IPS-18a (cell line): ENCODE results near the gene FAM156A.
"Not testable (repeated sequence)": the region's sequence is repeated elsewhere in the genome, so short reads cannot be mapped to it uniquely, and the experiment has no call there.

Experiments
- H3K27ac ChIP-seq: one replicate; pipeline ENCODE4 v1.5.1; 2013; ENCODE audit warnings: low read length
- H3K27me3 ChIP-seq: one replicate; pipeline ENCODE4 v1.6.1; 2013; ENCODE audit warnings: mild to moderate bottlenecking, low read length; ENCODE audit not compliant: control insufficient read depth, insufficient read depth
- H3K36me3 ChIP-seq: one replicate; pipeline ENCODE4 v1.6.1; 2013; ENCODE audit warnings: low read depth, low read length; ENCODE audit not compliant: control insufficient read depth
- H3K4me1 ChIP-seq: one replicate; pipeline ENCODE4 v1.6.1; 2013; ENCODE audit warnings: low read depth, low read length; ENCODE audit not compliant: control insufficient read depth
- H3K4me3 ChIP-seq: one replicate; pipeline ENCODE4 v1.5.1; 2013; ENCODE audit warnings: low read length
- H3K9ac ChIP-seq: one replicate; pipeline ENCODE4 v1.6.1; 2013; ENCODE audit warnings: mild to moderate bottlenecking, low read length, moderate library complexity
- H3K9me3 ChIP-seq: one replicate; pipeline ENCODE4 v1.6.1; 2013; ENCODE audit warnings: low read depth, low read length; ENCODE audit not compliant: control insufficient read depth

The FAM156A gene

GRCh38 chrX:52949325-52949724 is 9.0 kb downstream of the FAM156A start:
- not testable (repeated sequence) for H3K27me3 ChIP-seq, H3K36me3 ChIP-seq, H3K27ac ChIP-seq, H3K9ac ChIP-seq, H3K4me3 ChIP-seq, H3K9me3 ChIP-seq, H3K4me1 ChIP-seq

GRCh38 chrX:52948265-52948664 is 10.1 kb downstream of the FAM156A start:
- H3K4me1 ChIP-seq, H3K9me3 ChIP-seq, H3K27ac ChIP-seq, H3K9ac ChIP-seq, H3K4me3 ChIP-seq, H3K36me3 ChIP-seq, H3K27me3 ChIP-seq: not testable (repeated sequence)

- not testable (repeated sequence) for H3K4me1 ChIP-seq, H3K27ac ChIP-seq, H3K9ac ChIP-seq, H3K27me3 ChIP-seq, H3K36me3 ChIP-seq, H3K4me3 ChIP-seq, H3K9me3 ChIP-seq
Observed at GRCh38 chrX:52947501-52947900, 10.8 kb downstream of the FAM156A start.

GRCh38 chrX:52945838-52946494 is 12.4 kb downstream of the FAM156A start:
- not testable (repeated sequence) for H3K9ac ChIP-seq, H3K4me1 ChIP-seq, H3K9me3 ChIP-seq, H3K36me3 ChIP-seq, H3K4me3 ChIP-seq, H3K27me3 ChIP-seq, H3K27ac ChIP-seq

GRCh38 chrX:52941728-52942127 is 16.6 kb downstream of the FAM156A start:
- H3K4me3 ChIP-seq, H3K36me3 ChIP-seq, H3K9ac ChIP-seq, H3K9me3 ChIP-seq, H3K27me3 ChIP-seq, H3K27ac ChIP-seq, H3K4me1 ChIP-seq: not testable (repeated sequence)

DNA sequence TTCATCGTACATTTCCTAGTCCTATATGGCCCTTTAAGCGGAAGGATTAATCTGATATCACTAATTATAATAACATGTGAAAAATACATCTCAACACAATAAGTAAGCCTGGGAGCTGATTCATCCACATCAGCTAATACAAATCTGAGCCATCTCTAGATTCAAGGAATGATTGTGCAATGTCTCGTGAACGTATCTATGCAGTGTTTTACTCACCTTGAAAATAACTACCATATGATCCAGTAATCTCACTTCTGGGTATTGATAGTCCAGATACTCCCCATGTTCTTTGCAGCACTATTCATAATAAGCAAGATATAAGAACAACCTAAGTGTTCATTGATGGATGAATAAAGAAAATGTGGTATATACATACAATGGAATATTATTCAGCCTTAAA is 17.6 kb downstream of the FAM156A start:
- not testable (repeated sequence) for H3K9me3 ChIP-seq, H3K4me3 ChIP-seq, H3K4me1 ChIP-seq, H3K27me3 ChIP-seq, H3K9ac ChIP-seq, H3K36me3 ChIP-seq, H3K27ac ChIP-seq

DNA sequence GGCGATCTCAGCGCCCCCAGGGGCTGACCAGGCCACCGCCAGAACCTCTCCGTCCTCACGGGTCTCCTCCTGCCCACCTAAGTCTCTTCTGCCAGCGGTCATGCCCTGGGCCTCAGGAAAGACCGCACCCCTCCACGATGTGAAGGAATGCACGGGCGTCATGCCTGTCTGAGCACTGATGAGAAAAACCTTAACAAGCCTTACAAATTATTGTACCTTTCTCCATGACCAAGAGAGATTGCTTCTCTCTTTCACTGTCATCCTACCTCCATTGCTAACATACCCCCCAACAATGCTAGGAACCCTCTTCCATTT is 22.9 kb downstream of the FAM156A start:
- Histone ChIP-seq H3K9ac (peak overlapping the region; percentile 85), H3K4me3 (peak overlapping the region; percentile 84), H3K27ac (peak overlapping the region; percentile 83)
- H3K36me3 ChIP-seq, H3K4me1 ChIP-seq, H3K27me3 ChIP-seq, H3K9me3 ChIP-seq: not testable (repeated sequence)

DNA sequence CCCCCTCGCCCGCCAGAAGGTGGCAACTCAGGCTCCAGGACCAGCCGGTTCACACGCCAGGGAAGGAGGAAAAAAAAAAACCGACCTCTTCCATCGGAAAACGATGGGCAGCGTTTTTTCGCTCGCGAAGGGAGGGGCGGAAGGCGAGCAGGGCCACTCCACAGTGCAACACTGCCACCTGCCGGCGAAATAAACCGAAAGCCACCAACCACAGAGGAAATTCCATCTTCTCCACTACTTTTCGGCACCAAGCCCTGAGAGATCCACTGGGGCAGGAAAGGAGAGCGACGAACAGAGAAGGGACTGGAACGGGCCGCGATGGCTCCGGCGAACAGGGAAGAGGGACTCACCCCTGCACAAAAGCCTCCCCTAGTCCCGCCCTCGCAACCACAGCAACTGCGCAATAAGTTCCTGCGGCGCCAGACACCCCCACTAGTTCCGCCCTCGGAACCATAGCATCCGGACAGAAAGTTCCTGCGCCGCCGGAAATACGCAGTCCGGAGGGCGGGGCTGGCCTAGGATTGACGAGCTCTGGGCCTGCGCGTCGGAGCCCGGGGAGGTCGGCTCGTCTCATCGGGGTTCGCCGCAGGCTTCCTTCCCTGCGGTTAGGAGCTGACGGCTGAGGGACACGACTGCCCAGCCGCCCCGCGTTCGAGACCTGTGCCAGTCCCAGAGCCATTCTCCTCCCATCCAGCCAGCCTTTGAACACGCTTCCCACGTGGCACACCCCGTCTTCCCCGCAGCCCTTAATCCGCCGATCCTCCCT is 23.4 kb downstream of the FAM156A start:
- Histone ChIP-seq H3K27ac (peak overlapping the region; percentile 83), H3K9me3 (peaks cover 7% of the 10 kb centered on the region), H3K4me3 (peak overlapping the region; percentile 84), H3K27me3 (no peaks in the 10 kb centered on the region), H3K36me3 (no peaks in the 10 kb centered on the region), H3K9ac (peak overlapping the region; percentile 85), H3K4me1 (peaks cover 6% of the 10 kb centered on the region)

DNA sequence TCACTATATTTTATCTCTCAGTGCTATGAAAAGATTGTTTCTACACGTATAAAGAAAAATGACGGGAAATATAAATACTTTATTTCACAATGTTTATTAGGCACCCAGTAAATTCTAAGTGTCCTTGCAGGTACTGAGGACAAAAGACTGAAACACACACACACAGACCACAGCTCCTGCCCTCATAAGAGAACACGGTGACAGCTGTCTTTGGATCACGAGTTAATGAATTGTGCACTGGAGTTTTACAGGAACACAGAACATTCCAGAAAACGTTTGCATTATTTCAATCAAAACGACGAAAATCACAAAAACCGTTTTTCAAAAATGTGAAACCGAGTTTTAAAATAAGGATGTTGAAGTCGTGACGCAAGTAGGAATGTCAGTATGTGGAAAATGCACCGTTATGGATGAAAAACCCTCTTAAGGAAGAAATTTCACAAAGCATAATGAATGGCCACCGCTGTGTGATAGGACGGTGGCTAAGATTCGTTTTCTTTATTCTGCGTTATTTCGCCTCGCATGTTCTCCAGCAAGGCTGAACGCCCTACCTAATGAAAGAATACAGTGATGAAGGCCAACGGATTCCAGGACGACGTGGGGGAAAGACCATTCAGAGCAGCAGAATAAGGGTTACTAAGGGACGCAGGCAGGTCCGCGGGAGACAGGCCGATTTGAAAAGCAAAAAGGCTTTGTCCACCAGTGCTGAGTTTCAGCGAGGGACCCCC is 24.2 kb downstream of the FAM156A start:
- Histone ChIP-seq H3K4me3 (peak overlapping the region; percentile 57), H3K9ac (peak overlapping the region; percentile 75), H3K9me3 (peaks cover 7% of the 10 kb centered on the region), H3K27ac (peak overlapping the region; percentile 54), H3K36me3 (no peaks in the 10 kb centered on the region), H3K27me3 (no peaks in the 10 kb centered on the region), H3K4me1 (peaks cover 6% of the 10 kb centered on the region)

DNA sequence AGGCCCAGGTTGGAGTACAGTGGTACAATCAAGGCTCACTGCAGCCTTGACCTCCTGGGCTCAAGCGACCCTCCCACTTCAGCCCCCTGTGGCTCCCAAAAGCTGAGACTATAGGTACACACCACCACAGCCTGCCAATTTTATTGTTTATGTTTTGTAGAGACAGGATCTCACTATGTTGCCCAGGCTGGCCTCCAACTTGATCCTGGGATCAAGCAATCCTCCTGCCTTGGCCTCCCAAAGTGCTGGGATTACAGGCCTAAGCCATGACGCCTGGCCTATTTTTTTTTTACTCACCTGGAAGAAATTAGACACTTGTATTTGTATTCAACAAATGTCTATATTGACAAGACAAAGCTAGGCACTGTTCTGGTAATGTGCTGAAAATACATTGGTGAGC is 25.1 kb downstream of the FAM156A start:
- H3K4me1 ChIP-seq: peaks cover 6% of the 10 kb centered on the region
- H3K9me3 ChIP-seq: peaks cover 7% of the 10 kb centered on the region

DNA sequence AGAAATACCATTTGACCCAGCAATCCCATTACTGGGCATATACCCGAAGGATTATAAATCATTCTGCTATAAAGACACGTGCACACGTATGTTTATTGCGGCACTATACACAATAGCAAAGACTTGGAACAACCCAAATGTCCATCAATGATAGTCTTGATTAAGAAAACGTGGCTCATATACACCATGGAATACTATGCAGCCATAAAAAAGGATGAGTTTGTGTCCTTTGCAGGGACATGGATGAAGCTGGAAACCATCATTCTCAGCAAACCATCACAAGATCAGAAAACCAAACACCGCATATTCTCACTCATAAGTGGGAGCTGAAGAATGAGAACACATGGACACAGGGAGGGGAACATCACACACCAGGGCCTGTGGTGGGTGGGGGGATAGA is 28.1 kb downstream of the FAM156A start:
- not testable (repeated sequence) for H3K4me3 ChIP-seq, H3K36me3 ChIP-seq, H3K9me3 ChIP-seq, H3K9ac ChIP-seq, H3K27me3 ChIP-seq, H3K4me1 ChIP-seq, H3K27ac ChIP-seq

More for the DNA sequence above, 25.1 kb downstream of the FAM156A start:
- Histone ChIP-seq H3K4me3 (no peak overlapping the region), H3K27me3 (no peaks in the 10 kb centered on the region), H3K27ac (no peak overlapping the region), H3K9ac (no peak overlapping the region), H3K36me3 (no peaks in the 10 kb centered on the region)

GRCh38 chrX:52923781-52924241 is 34.5 kb downstream of the FAM156A start:
- no peaks in the 10 kb centered on the region for H3K4me1 ChIP-seq
- no peaks in the 10 kb centered on the region for H3K27me3 ChIP-seq
- H3K27ac ChIP-seq: no peak overlapping the region
- H3K9me3 ChIP-seq: no peaks in the 10 kb centered on the region
- no peaks in the 10 kb centered on the region for H3K36me3 ChIP-seq
- H3K9ac ChIP-seq: no peak overlapping the region
- H3K4me3 ChIP-seq: no peak overlapping the region
